Activated naive CD4-positive, alpha-beta T cell treated with Interleukin-2 at 50 U/mL for 16 hours (primary cell): ENCODE results near the gene VAMP2.

ENCODE experiments used
- DNase-seq: peaks from one replicate; pipeline ENCODE4 v3.0.0-alpha.2; 2020

Gene VAMP2

GRCh38 chr17:8142887-8143580 lies 19.7 kb downstream of the VAMP2 start:
- no peak for DNase-seq

- DNase-seq = no peak
These were observed 20.4 kb downstream of the VAMP2 start for GRCh38 chr17:8142158-8142886.

- DNase-seq = no peak
These were observed 21.0 kb downstream of the VAMP2 start for GRCh38 chr17:8141741-8142140.

GRCh38 chr17:8141045-8141444 lies 21.7 kb downstream of the VAMP2 start:
- no peak for DNase-seq

GRCh38 chr17:8140065-8141029 lies 22.4 kb downstream of the VAMP2 start:
- no peak for DNase-seq

GRCh38 chr17:8138672-8139371 lies 23.9 kb downstream of the VAMP2 start:
- DNase-seq = peak; percentile 96

- no peak for DNase-seq
These were observed 24.4 kb downstream of the VAMP2 start for GRCh38 chr17:8138374-8138671.

- no peak for DNase-seq
These were observed 24.9 kb downstream of the VAMP2 start for GRCh38 chr17:8137645-8138373.

GRCh38 chr17:8133941-8134340 lies 28.8 kb downstream of the VAMP2 start:
- DNase-seq = no peak

GRCh38 chr17:8133399-8133798 lies 29.3 kb downstream of the VAMP2 start:
- no peak for DNase-seq

- no peak for DNase-seq
These were observed 30.8 kb downstream of the VAMP2 start for GRCh38 chr17:8131844-8132441.

GRCh38 chr17:8128125-8128784 lies 34.5 kb downstream of the VAMP2 start:
- DNase-seq = no peak

- DNase-seq = peak; percentile 47
These were observed 36.2 kb downstream of the VAMP2 start for GRCh38 chr17:8126491-8127066.

- peak; percentile 16 for DNase-seq
These were observed 36.7 kb downstream of the VAMP2 start for GRCh38 chr17:8125947-8126490.

- DNase-seq = peak; percentile 89
These were observed 37.4 kb downstream of the VAMP2 start for GRCh38 chr17:8125154-8125946.

GRCh38 chr17:8124350-8125153 lies 38.2 kb downstream of the VAMP2 start:
- DNase-seq = peak; percentile 28

GRCh38 chr17:8123695-8124349 lies 38.9 kb downstream of the VAMP2 start, which contains the start of gene HES7:
Gene HES7, minus strand, starts transcription at chr17:8124106. Its CDS starts 22 bp downstream, at chr17:8124084.
- no peak for DNase-seq
